ENCODE measurements around the gene PPP1R3G.

DNA sequence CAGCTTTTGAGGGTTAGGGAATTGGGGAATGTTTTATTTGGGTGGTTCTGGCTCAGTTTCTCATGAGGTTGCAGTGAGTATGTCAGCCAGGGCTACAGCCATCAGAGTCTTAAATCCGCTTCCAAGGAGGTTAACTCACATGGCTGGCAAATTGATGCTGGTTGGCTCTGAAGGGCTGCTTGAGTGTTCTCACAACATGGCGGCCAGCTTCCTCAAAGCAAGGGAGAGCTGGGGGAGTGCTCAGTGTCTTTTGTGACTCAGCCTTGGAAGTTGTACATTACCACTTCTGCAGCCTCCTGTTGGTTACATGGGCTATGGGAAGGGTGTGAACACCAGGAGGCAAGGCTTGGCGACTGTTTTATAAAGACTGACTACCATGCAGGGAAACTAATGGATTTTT lies 17.8 kb upstream of the PPP1R3G start:
- TF ChIP-seq, protein P1, sequence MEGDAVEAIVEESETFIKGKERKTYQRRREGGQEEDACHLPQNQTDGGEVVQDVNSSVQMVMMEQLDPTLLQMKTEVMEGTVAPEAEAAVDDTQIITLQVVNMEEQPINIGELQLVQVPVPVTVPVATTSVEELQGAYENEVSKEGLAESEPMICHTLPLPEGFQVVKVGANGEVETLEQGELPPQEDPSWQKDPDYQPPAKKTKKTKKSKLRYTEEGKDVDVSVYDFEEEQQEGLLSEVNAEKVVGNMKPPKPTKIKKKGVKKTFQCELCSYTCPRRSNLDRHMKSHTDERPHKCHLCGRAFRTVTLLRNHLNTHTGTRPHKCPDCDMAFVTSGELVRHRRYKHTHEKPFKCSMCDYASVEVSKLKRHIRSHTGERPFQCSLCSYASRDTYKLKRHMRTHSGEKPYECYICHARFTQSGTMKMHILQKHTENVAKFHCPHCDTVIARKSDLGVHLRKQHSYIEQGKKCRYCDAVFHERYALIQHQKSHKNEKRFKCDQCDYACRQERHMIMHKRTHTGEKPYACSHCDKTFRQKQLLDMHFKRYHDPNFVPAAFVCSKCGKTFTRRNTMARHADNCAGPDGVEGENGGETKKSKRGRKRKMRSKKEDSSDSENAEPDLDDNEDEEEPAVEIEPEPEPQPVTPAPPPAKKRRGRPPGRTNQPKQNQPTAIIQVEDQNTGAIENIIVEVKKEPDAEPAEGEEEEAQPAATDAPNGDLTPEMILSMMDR (IDR thresholded peaks at IDR 0.05) = no peak
- TF ChIP-seq ZFX (IDR thresholded peaks at IDR 0.05; ENCODE audit: borderline replicate concordance) = no peak

Data from 22Rv1 (cell line).